A549 (cell line): ENCODE data around the gene C7orf57.

Source experiments
- CEBPB ChIP-seq, 2 experiments: fragments of >200 bp in 1 of 2; sonication (Bioruptor Twin) in 1 of 2; formaldehyde crosslinking in 1 of 2; IDR thresholded peaks; 2 replicates each; pipeline ENCODE4 v1.6.1; 2012 to 2016
- CTCF ChIP-seq: fragments of >200 bp; sonication (Bioruptor Twin); formaldehyde crosslinking; IDR thresholded peaks from 3 replicates; pipeline ENCODE4 v1.5.1; 2016
- HDAC2 ChIP-seq: fragments of 200-600 bp; sonication (generic); IDR thresholded peaks from 2 replicates; pipeline ENCODE4 v1.6.1; 2016
- MAFK ChIP-seq: fragments of 450-650 bp; IDR thresholded peaks from 2 replicates; pipeline ENCODE4 v1.6.1; 2014; ENCODE audit not compliant: partially characterized antibody
- NR3C1 ChIP-seq: fragments of >200 bp; sonication (Bioruptor Twin); formaldehyde crosslinking; IDR thresholded peaks from 3 replicates; pipeline ENCODE4 v1.6.1; 2017
- POLR2A ChIP-seq: IDR thresholded peaks from 2 replicates; pipeline ENCODE4 v1.6.1; 2012; ENCODE audit warnings: mild to moderate bottlenecking, low read length
- POLR2AphosphoS2 ChIP-seq: conservative IDR thresholded peaks from 2 replicates; pipeline ENCODE4 v1.6.1; 2012; ENCODE audit warnings: low read length, improper control_type of control experiment, inconsistent platforms
- RAD21 ChIP-seq, 2 experiments: fragments of >200 bp in 1 of 2; sonication (Bioruptor Twin) in 1 of 2; formaldehyde crosslinking in 1 of 2; IDR thresholded peaks in 1 of 2; conservative IDR thresholded peaks in 1 of 2; 2 replicates in 1 of 2; 3 replicates in 1 of 2; pipeline ENCODE4 v1.6.1; 2012 to 2018; ENCODE audit warnings: inconsistent platforms in 1 of 2
- SMC3 ChIP-seq: fragments of >200 bp; sonication (Bioruptor Twin); formaldehyde crosslinking; IDR thresholded peaks from 3 replicates; pipeline ENCODE4 v1.6.1; 2018; ENCODE audit warnings: inconsistent platforms
- TF ChIP-seq, protein P1 (sequence below): fragments of 450-650 bp; IDR thresholded peaks from 2 replicates; pipeline ENCODE4 v1.6.1; 2014; ENCODE audit warnings: antibody characterized with exemption

GRCh38 chr7:48102530-48102929 is 67.2 kb downstream of the C7orf57 start:
- TF ChIP-seq HDAC2, result no peak
- TF ChIP-seq CTCF, result no peak
- no peak for TF ChIP-seq RAD21 (conservative IDR thresholded peaks at IDR 0.05 in 1 of 2, IDR thresholded peaks at IDR 0.05 in 1 of 2)
- TF ChIP-seq CEBPB (IDR thresholded peaks at IDR 0.05), result no peak
- no peak for TF ChIP-seq SMC3
- TF ChIP-seq POLR2AphosphoS2, result no peak
- TF ChIP-seq NR3C1, result no peak
- TF ChIP-seq, protein P1, sequence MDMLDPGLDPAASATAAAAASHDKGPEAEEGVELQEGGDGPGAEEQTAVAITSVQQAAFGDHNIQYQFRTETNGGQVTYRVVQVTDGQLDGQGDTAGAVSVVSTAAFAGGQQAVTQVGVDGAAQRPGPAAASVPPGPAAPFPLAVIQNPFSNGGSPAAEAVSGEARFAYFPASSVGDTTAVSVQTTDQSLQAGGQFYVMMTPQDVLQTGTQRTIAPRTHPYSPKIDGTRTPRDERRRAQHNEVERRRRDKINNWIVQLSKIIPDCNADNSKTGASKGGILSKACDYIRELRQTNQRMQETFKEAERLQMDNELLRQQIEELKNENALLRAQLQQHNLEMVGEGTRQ, result no peak
- TF ChIP-seq POLR2A, result no peak
- TF ChIP-seq MAFK, result no peak
